Tibial artery (tissue), 4 donors: ENCODE results near the gene PEX5L.

Source experiments
- DNase-seq, 2 donors: peaks; one replicate each; pipeline ENCODE4 v3.0.0-alpha.2; 2019
- H3K27ac ChIP-seq, 2 donors: fragments of 200-600 bp; sonication (generic) in 1 of 2; 1 replicate in 1 of 2; 2 replicates in 1 of 2; pipeline ENCODE4 v1.5.1; 2018 to 2019; ENCODE audit warnings: mild to moderate bottlenecking in 1 of 2
- H3K27me3 ChIP-seq, 2 donors: fragments of 200-600 bp; sonication (generic) in 1 of 2; one replicate each; pipeline versions ENCODE4 v1.5.1 to v1.6.0; 2016 to 2019
- H3K36me3 ChIP-seq, 3 donors: fragments of 200-600 bp; sonication (generic) in 2 of 3; one replicate each; pipeline ENCODE4 v1.5.1; 2016 to 2019; ENCODE audit warnings: mild to moderate bottlenecking in 2 of 3
- H3K4me1 ChIP-seq, 4 donors: fragments of 200-600 bp; sonication (generic) in 2 of 4; 1 replicate in 3 of 4; 2 replicates in 1 of 4; pipeline ENCODE4 v1.5.1; 2016 to 2019
- H3K4me3 ChIP-seq, 2 donors: fragments of 200-600 bp; sonication (generic) in 1 of 2; 1 replicate in 1 of 2; 2 replicates in 1 of 2; pipeline ENCODE4 v1.5.1; 2018 to 2019; ENCODE audit warnings: mild to moderate bottlenecking in 2 of 2
- H3K9me3 ChIP-seq, 3 donors: fragments of 200-600 bp; sonication (generic) in 1 of 3; one replicate each; pipeline ENCODE4 v1.5.1; 2016 to 2019
- intact Hi-C: fragments of 100-400 bp; cut with DNase I; formaldehyde crosslinking; loops from one replicate; pipeline ENCODE4 v1.15.0; 2023; ENCODE audit warnings: low total_unique reads
- TF ChIP-seq, protein P1 (sequence below), 2 experiments: fragments of 200-600 bp in 1 of 2; fragments of 450-650 bp in 1 of 2; IDR thresholded peaks; one replicate each; pipeline ENCODE4 v1.5.1; 2017 to 2019; ENCODE audit warnings: antibody characterized with exemption in 2 of 2, mild to moderate bottlenecking in 1 of 2, moderate library complexity in 1 of 2

Gene PEX5L

DNA sequence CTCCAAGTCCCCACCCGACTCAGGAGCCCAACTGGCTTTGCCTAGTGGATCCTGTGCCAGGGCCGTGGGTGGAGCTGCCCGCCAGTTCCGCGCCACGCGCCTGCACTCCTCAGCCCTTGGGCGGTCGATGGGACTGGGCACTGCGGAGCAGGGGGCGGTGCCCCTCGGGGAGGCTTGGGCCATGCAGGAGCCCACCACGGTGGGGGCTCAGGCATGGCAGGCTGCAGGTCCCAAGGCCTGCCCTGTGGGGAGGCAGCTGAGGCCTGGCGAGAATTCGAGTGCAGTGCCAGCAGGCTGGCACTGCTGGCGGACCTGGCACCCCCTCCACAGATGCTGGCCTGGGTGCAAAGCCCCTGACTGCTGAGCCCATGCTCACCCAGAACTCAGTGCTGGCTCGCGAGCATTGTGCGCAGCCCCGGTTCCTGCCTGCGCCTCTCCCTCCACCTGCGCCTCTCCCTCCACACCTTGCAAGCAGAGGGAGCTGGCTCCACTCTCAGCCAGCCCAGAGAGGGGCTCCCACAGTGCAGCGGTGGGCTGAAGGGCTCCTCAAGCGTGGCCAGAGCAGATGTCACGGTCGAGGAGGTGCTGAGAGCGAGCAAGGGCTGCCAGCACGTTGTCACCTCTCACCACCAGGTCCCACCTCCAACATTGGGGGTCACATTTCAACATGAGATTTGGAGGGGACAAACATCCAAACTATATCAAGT is 261.2 kb downstream of the PEX5L start:
- no peaks in the 10 kb centered on the region for H3K27me3 ChIP-seq
- H3K4me3 ChIP-seq = no peak overlapping the region
- H3K36me3 ChIP-seq = peaks cover 20 to 58% (median 33%) of the 10 kb centered on the region in 3 donors
- H3K9me3 ChIP-seq = no peaks in the 10 kb centered on the region
- no peaks in the 10 kb centered on the region for H3K4me1 ChIP-seq
- DNase-seq = no peak
- H3K27ac ChIP-seq = no peak overlapping the region
- TF ChIP-seq, protein P1, sequence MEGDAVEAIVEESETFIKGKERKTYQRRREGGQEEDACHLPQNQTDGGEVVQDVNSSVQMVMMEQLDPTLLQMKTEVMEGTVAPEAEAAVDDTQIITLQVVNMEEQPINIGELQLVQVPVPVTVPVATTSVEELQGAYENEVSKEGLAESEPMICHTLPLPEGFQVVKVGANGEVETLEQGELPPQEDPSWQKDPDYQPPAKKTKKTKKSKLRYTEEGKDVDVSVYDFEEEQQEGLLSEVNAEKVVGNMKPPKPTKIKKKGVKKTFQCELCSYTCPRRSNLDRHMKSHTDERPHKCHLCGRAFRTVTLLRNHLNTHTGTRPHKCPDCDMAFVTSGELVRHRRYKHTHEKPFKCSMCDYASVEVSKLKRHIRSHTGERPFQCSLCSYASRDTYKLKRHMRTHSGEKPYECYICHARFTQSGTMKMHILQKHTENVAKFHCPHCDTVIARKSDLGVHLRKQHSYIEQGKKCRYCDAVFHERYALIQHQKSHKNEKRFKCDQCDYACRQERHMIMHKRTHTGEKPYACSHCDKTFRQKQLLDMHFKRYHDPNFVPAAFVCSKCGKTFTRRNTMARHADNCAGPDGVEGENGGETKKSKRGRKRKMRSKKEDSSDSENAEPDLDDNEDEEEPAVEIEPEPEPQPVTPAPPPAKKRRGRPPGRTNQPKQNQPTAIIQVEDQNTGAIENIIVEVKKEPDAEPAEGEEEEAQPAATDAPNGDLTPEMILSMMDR (IDR thresholded peaks at IDR 0.05) = no peak
- intact Hi-C loops = no loop called here

DNA sequence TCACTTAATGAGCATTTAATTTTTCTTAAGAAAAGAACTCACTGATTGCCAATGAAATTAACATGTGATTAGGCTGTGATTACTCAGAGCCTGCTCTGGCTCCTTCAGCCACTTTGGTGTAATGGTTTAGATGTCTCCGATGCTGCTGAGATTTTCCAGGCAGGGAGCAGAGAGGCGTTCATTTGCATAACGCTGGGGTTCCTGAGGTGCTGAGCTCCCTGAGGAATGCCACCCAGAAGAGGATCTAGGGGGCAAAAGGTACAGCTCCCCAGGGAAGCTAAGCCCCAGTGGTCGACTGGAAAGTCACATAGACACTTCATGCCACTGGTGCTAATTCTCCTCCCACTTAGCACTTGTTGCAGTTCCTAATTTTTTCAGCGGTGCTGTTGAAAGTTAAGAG is 264.4 kb downstream of the PEX5L start:
- intact Hi-C loops = no loop called here
- TF ChIP-seq, protein P1 (IDR thresholded peaks at IDR 0.05) = no peak
- Histone ChIP-seq H3K4me3 (no peak overlapping the region), H3K27me3 (no peaks in the 10 kb centered on the region), H3K9me3 (no peaks in the 10 kb centered on the region), H3K27ac (no peak overlapping the region), H3K4me1 (no peaks in the 10 kb centered on the region), H3K36me3 (peaks cover 21 to 57% (median 40%) of the 10 kb centered on the region in 3 donors)
- DNase-seq = no peak

DNA sequence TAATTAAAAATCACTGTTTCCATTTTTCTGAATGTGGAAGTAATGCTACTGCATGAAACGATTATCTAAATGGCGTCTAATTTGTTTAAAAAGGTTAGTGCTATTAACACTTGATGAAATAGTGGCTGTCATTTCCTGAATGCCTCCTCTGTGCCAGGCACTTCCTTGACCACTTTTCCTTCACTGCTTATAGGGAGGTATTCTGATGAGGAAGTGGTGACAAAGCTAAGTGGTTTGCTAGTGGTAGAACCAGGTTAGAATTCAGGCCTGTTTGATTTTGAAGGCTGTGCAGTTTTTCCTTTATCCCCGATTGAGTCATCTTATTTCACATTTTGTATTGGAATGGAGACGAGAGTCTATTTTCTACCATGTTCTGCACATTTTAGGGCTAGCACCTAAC is 264.9 kb downstream of the PEX5L start:
- intact Hi-C loops = no loop called here
- no peak for DNase-seq
- H3K4me3 ChIP-seq = no peak overlapping the region

DNA sequence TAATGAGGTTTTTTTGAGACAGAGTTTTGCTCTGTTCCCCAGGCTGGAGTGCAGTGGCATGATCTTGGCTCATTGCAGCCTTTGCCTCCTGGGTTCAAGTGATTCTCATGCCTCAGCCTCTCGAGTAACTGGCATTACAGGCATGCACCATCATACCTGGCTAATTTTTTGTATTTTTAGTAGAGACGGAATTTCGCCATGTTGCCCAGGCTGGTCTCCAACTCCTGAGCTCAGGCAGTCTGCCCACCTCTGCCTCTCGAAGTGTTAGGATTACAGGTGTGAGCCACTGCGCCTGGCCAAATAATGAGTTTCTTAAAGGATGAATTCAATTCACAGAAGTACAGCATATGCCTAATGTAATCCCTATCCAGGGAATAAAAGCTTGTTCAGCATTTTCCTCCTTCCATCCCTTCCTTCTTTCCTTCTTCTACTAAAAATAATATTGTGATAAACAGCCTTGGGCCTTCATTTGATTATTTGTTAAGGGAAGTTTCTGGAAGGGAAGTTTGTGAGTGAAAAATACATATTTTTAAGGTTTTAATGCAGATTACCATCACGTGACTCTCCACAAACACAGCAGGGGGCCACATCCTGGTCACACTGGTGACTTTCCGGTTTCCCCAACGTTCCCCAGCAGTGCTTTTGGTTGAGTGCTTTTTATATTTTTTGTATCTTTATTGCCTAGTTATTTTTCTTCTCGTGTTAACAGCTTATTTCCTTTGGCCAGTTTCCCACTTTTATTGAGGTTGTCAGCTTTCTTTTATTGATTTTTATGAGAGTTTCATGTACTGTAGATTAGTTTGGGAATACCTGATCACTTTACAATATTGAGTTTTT is 267.1 kb downstream of the PEX5L start:
- no peak for DNase-seq
- Histone ChIP-seq H3K4me1 (no peaks in the 10 kb centered on the region), H3K27me3 (no peaks in the 10 kb centered on the region), H3K36me3 (peaks cover 45 to 71% (median 52%) of the 10 kb centered on the region in 3 donors), H3K9me3 (no peaks in the 10 kb centered on the region), H3K4me3 (no peak overlapping the region), H3K27ac (no peak overlapping the region)
- TF ChIP-seq, protein P1 (IDR thresholded peaks at IDR 0.05) = no peak
- intact Hi-C loops = no loop called here

More for the DNA sequence above, 264.9 kb downstream of the PEX5L start:
- Histone ChIP-seq H3K27me3 (no peaks in the 10 kb centered on the region), H3K4me1 (no peaks in the 10 kb centered on the region), H3K36me3 (peaks cover 26 to 62% (median 42%) of the 10 kb centered on the region in 3 donors), H3K27ac (no peak overlapping the region), H3K9me3 (no peaks in the 10 kb centered on the region)
- TF ChIP-seq, protein P1 (IDR thresholded peaks at IDR 0.05) = no peak

DNA sequence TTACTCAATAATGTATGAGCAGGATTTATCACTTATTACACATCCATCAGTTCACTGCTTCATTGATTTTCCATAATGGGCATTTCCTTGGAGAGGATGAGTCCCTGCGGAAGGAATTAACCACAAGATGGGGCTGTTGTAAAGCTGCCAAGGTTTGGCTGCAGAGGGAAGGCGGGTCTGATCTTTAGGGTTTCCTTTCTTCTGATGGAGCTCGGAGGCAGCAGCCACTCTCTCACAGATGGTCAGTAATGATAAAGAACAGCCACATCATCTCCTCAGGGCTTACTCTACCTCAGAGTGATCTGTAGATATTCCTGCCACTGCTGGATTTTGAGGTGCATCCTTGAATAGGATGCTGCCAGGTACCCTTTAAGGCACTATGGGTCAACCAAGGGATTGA is 268.7 kb downstream of the PEX5L start:
- no peaks in the 10 kb centered on the region for H3K4me1 ChIP-seq
- peaks cover 38 to 69% (median 45%) of the 10 kb centered on the region in 3 donors for H3K36me3 ChIP-seq
- intact Hi-C loops = no loop called here
- no peaks in the 10 kb centered on the region for H3K27me3 ChIP-seq
- no peak for DNase-seq
- no peak overlapping the region for H3K4me3 ChIP-seq
- H3K9me3 ChIP-seq = no peaks in the 10 kb centered on the region
- TF ChIP-seq, protein P1 (IDR thresholded peaks at IDR 0.05) = no peak
- no peak overlapping the region for H3K27ac ChIP-seq
